MM.1S (cell line): ENCODE measurements around the gene ZC2HC1B.

Experiments
- CTCF ChIP-seq: fragments of 300-600 bp; sonication (generic); IDR thresholded peaks from 2 replicates; pipeline ENCODE4 v1.5.1; 2016; ENCODE audit warnings: antibody characterized with exemption, low read length, mixed read lengths
- EZH2 ChIP-seq: fragments of 300-600 bp; sonication (generic); optimal IDR thresholded peaks from 2 replicates; pipeline ENCODE3; 2017; ENCODE audit warnings: low read depth, mild to moderate bottlenecking, antibody characterized with exemption, low read length, mixed read lengths
- EZH2phosphoT487 ChIP-seq: fragments of 300-600 bp; sonication (generic); IDR thresholded peaks from 2 replicates; pipeline ENCODE4 v1.6.1; 2018; ENCODE audit warnings: antibody characterized with exemption, low read length

GRCh38 chr6:143877584-143878271 lies 13.5 kb downstream of the ZC2HC1B start:
- no peak for TF ChIP-seq CTCF
- TF ChIP-seq EZH2phosphoT487: no peak
- no peak for TF ChIP-seq EZH2
